ENCODE measurements around the gene NISCH.

NISCH gene

GRCh38 chr3:52488746-52489145, 33.3 kb downstream of the NISCH start:
- TF ChIP-seq CTCF (conservative IDR thresholded peaks at IDR 0.05; ENCODE audit: low read depth, low read length) = no peak
- no peak for DNase-seq (ENCODE audit: low read depth)
- H3K4me3 ChIP-seq (ENCODE audit: low read length) = no peak overlapping the region

GRCh38 chr3:52489453-52489852, 34.0 kb downstream of the NISCH start:
- no peak for DNase-seq (ENCODE audit: low read depth)
- TF ChIP-seq CTCF (conservative IDR thresholded peaks at IDR 0.05; ENCODE audit: low read depth, low read length) = no peak
- H3K4me3 ChIP-seq (ENCODE audit: low read length) = no peak overlapping the region

- DNase-seq (ENCODE audit: low read depth) = no peak
- no peak overlapping the region for H3K4me3 ChIP-seq (ENCODE audit: low read length)
- no peak for TF ChIP-seq CTCF (conservative IDR thresholded peaks at IDR 0.05; ENCODE audit: low read depth, low read length)
These were observed 34.9 kb downstream of the NISCH start for GRCh38 chr3:52490035-52490938.

- DNase-seq (ENCODE audit: low read depth) = no peak
- H3K4me3 ChIP-seq (ENCODE audit: low read length) = no peak overlapping the region
- TF ChIP-seq CTCF (conservative IDR thresholded peaks at IDR 0.05; ENCODE audit: low read depth, low read length) = no peak
These were observed 35.6 kb downstream of the NISCH start for GRCh38 chr3:52490939-52491526.

- no peak overlapping the region for H3K4me3 ChIP-seq (ENCODE audit: low read length)
- no peak for TF ChIP-seq CTCF (conservative IDR thresholded peaks at IDR 0.05; ENCODE audit: low read depth, low read length)
- DNase-seq (ENCODE audit: low read depth) = no peak
These were observed 36.7 kb downstream of the NISCH start for GRCh38 chr3:52492059-52492458.

GRCh38 chr3:52493232-52494017, 38.0 kb downstream of the NISCH start:
- no peak for TF ChIP-seq CTCF (conservative IDR thresholded peaks at IDR 0.05; ENCODE audit: low read depth, low read length)
- no peak overlapping the region for H3K4me3 ChIP-seq (ENCODE audit: low read length)
- DNase-seq (ENCODE audit: low read depth) = no peak
